Keratinocyte (primary cell): ENCODE measurements around the gene SSMEM1. TPM values are rescaled to one million over a fixed set of nuclear protein-coding genes. Genes with fewer than 3 reads are reported as not detected.

Source experiments
- DNase-seq: peaks from one replicate; pipeline ENCODE4 v3.0.0-alpha.2; 2011; ENCODE audit warnings: low read depth, missing footprints, low spot score
- FAIRE-seq: peaks from 2 replicates; lab custom pipeline; 2011; peaks lifted over from hg19 to GRCh38; lab: Jason Lieb, UNC
- H2AFZ ChIP-seq: 2 replicates; pipeline ENCODE4 v1.6.0; 2012; ENCODE audit warnings: low read length, control low read depth, inconsistent platforms; ENCODE audit not compliant: control insufficient read depth
- H3K27ac ChIP-seq: 2 replicates; pipeline ENCODE4 v1.5.1; 2011; ENCODE audit warnings: low read length; ENCODE audit not compliant: control insufficient read depth, insufficient read depth
- H3K27me3 ChIP-seq: 3 replicates; pipeline ENCODE4 v1.6.0; 2011; ENCODE audit warnings: low read length; ENCODE audit not compliant: control insufficient read depth, insufficient read depth; ENCODE audit errors: extremely low read depth
- H3K36me3 ChIP-seq, 2 experiments: 2 replicates in 1 of 2; 3 replicates in 1 of 2; pipeline ENCODE4 v1.5.1; 2011; ENCODE audit warnings: low read length in 2 of 2, mild to moderate bottlenecking in 1 of 2; ENCODE audit not compliant: control insufficient read depth in 2 of 2, insufficient read depth in 2 of 2; ENCODE audit errors: extremely low read depth in 1 of 2
- H3K4me1 ChIP-seq: 3 replicates; pipeline ENCODE4 v1.5.1; 2011; ENCODE audit warnings: low read length; ENCODE audit not compliant: control insufficient read depth, insufficient read depth; ENCODE audit errors: extremely low read depth
- H3K4me2 ChIP-seq: 3 replicates; pipeline ENCODE4 v1.6.0; 2011; ENCODE audit warnings: low read depth, low read length; ENCODE audit not compliant: control insufficient read depth, insufficient read depth; ENCODE audit errors: extremely low read depth
- H3K4me3 ChIP-seq, 3 experiments: fragments of 200-600 bp in 1 of 3; sonication (generic) in 1 of 3; 2 replicates in 2 of 3; 3 replicates in 1 of 3; pipeline ENCODE4 v1.5.1; 2011 to 2016; ENCODE audit warnings: low read length in 3 of 3, mild to moderate bottlenecking in 3 of 3, control low read depth in 2 of 3, inconsistent platforms in 1 of 3, low read depth in 1 of 3, mixed read lengths in 1 of 3, mixed run types in 1 of 3, moderate library complexity in 1 of 3; ENCODE audit not compliant: control insufficient read depth in 2 of 3, insufficient read depth in 2 of 3; ENCODE audit errors: extremely low read depth in 1 of 3
- H3K79me2 ChIP-seq: 2 replicates; pipeline ENCODE4 v1.6.0; 2012; ENCODE audit warnings: low read length; ENCODE audit not compliant: control insufficient read depth, insufficient read depth
- H3K9ac ChIP-seq: 3 replicates; pipeline ENCODE4 v1.6.0; 2011; ENCODE audit warnings: low read length; ENCODE audit not compliant: control insufficient read depth, insufficient read depth; ENCODE audit errors: extremely low read depth
- H3K9me1 ChIP-seq: 3 replicates; pipeline ENCODE4 v1.6.0; 2011; ENCODE audit warnings: low read length; ENCODE audit not compliant: control insufficient read depth, insufficient read depth; ENCODE audit errors: extremely low read depth
- H3K9me3 ChIP-seq: 2 replicates; pipeline ENCODE4 v1.5.1; 2012; ENCODE audit warnings: low read depth, low read length; ENCODE audit not compliant: control insufficient read depth
- H4K20me1 ChIP-seq: 3 replicates; pipeline ENCODE4 v1.6.0; 2011; ENCODE audit warnings: low read length; ENCODE audit not compliant: control insufficient read depth, insufficient read depth; ENCODE audit errors: extremely low read depth
- EZH2 ChIP-seq: IDR thresholded peaks from one replicate; pipeline ENCODE4 v1.6.1; 2012; ENCODE audit warnings: inconsistent platforms, mild to moderate bottlenecking, low read length, moderate library complexity
- dilution Hi-C: fragments of 300-500 bp; cut with MboI; formaldehyde crosslinking; loops from one replicate; pipeline ENCODE4 v1.7.0; 2020; ENCODE audit warnings: low sequenced_read_pairs; ENCODE audit not compliant: extremely low pct_ligation_motif_present
- polyA plus RNA-seq, 5 experiments: library from polyadenylated mRNA; depleted of rRNA in 3 of 5; stranded (reverse) in 3 of 5; stranded (forward) in 1 of 5; unstranded in 1 of 5; fragments of >200 nt; gene quantifications; 1 replicate in 1 of 5; 2 replicates in 3 of 5; 3 replicates in 1 of 5; pipeline versions ENCODE4 v1.2.1 to v1.2.3, GENCODE V29; 2011 to 2012; ENCODE audit warnings: missing spikeins in 2 of 5, low read depth in 1 of 5, low replicate concordance in 1 of 5
- TF ChIP-seq, protein P1 (sequence below), 3 experiments: IDR thresholded peaks in 1 of 3; conservative IDR thresholded peaks in 1 of 3; optimal IDR thresholded peaks in 1 of 3; 2 replicates in 2 of 3; 3 replicates in 1 of 3; pipeline versions ENCODE3 to v1.5.1; 2011; ENCODE audit warnings: low read length in 3 of 3, mild to moderate bottlenecking in 3 of 3, moderate library complexity in 2 of 3, control low read depth in 1 of 3, inconsistent platforms in 1 of 3; ENCODE audit not compliant: insufficient read depth in 2 of 3; ENCODE audit errors: extremely low read depth in 1 of 3

Gene SSMEM1
- polyA plus RNA-seq, 1 donor (not counting 4 experiments of a cell fraction or from before 2014, with no cell fraction given), result not detected

DNA sequence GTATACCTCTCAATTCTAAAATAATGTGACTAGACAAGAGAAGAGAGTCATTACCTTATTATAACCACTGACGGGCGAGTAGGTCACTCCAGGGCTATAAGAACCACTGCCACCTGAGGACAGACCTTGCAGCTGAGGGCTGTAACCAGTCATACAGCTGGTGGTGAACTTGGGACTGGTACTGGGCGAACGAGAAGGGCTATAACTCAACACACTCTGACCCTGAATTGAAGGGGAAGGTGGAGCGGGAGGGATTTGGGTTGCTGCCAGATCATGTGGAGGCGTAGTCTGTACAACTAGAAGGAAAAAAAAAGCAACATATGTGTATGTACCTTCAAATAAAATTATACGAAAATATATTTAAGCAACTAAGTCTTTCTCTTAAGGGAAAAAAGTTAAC is 5.9 kb upstream of the SSMEM1 start:
- no peak for FAIRE-seq

DNA sequence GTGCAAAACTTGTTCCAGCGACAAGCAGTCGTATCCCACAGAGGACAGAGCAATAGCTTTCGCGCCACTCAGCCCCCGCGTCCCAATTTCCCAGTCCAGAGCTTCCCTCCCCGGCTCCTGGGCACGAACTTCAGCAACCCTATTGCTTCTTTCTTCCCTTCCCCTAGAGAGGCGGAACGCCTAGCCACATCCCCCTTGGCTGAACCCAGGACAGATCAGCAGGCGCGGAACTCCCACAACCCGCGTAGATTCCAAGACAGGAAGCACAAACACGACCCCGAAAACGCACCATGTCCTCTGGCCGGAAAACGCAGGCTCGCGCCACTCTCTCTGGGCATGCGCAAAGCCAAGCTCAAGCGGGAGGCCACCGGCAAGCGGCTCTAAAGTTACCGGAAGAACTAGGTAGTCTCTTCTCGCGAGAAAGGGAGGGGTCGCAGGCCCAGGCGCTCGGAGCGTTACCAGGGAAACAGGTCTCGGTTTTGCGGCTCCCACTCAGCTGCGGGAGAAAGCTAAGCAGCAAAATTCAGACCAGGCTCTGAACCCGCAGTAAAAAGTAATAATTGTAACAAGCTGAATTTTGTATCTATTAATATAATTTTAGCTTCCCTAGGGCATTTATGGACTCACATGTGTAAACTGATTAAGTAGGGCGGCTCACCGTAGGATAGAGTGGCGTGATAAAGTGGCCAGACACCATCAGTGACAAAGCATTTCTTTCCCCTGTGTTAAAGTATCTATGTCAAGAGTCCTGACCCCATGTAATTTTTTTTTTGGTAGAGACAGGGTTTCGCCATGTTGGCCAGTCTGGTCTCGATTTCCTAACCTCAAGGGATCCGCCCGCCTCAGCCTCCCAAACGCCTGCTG is 2.3 kb upstream of the SSMEM1 start, which contains the start of gene TMEM209:
TMEM209 (minus strand) TSS at position 323 of the 864 bp plus-strand sequence; CDS start at position 292, 31 bp downstream.
- peaks cover 15% of the 10 kb centered on the region for H3K79me2 ChIP-seq
- no peaks in the 10 kb centered on the region for H3K27me3 ChIP-seq
- dilution Hi-C loops, result no loop called here
- H3K4me2 ChIP-seq, result peak within 1 kb of the TSS; percentile 77
- FAIRE-seq (peak; percentile 77), DNase-seq (peak; percentile 87)
- H4K20me1 ChIP-seq, result no peaks in the 10 kb centered on the region
- peak within 1 kb of the TSS; percentile 76 to 97 (median 90) for H3K4me3 ChIP-seq
- no peaks in the 10 kb centered on the region for H3K9me3 ChIP-seq
- H3K27ac ChIP-seq, result peak within 1 kb of the TSS; percentile 94
- H3K36me3 ChIP-seq, result peaks cover 4 to 10% of the 10 kb centered on the region in 2 experiments
- peaks cover 7% of the 10 kb centered on the region for H3K4me1 ChIP-seq
- TF ChIP-seq, protein P1, sequence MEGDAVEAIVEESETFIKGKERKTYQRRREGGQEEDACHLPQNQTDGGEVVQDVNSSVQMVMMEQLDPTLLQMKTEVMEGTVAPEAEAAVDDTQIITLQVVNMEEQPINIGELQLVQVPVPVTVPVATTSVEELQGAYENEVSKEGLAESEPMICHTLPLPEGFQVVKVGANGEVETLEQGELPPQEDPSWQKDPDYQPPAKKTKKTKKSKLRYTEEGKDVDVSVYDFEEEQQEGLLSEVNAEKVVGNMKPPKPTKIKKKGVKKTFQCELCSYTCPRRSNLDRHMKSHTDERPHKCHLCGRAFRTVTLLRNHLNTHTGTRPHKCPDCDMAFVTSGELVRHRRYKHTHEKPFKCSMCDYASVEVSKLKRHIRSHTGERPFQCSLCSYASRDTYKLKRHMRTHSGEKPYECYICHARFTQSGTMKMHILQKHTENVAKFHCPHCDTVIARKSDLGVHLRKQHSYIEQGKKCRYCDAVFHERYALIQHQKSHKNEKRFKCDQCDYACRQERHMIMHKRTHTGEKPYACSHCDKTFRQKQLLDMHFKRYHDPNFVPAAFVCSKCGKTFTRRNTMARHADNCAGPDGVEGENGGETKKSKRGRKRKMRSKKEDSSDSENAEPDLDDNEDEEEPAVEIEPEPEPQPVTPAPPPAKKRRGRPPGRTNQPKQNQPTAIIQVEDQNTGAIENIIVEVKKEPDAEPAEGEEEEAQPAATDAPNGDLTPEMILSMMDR (optimal IDR thresholded peaks at IDR 0.05 in 1 of 3, IDR thresholded peaks at IDR 0.05 in 1 of 3, conservative IDR thresholded peaks at IDR 0.05 in 1 of 3; ENCODE audit: extremely low read depth in 1 of 3, insufficient read depth in 2 of 3, low read length in 3 of 3), result no peak
- no peak for TF ChIP-seq EZH2
- H2AFZ ChIP-seq, result peak within 1 kb of the TSS; percentile 98
- H3K9ac ChIP-seq, result peak within 1 kb of the TSS; percentile 98
- H3K9me1 ChIP-seq, result no peaks in the 10 kb centered on the region

More for the DNA sequence above, 5.9 kb upstream of the SSMEM1 start:
- dilution Hi-C loops, result no loop called here
- DNase-seq, result no peak
- H2AFZ ChIP-seq, result no peak overlapping the region
- H3K27ac ChIP-seq, result no peak overlapping the region
- no peaks in the 10 kb centered on the region for H3K9me1 ChIP-seq
- no peak overlapping the region for H3K4me3 ChIP-seq
- no peaks in the 10 kb centered on the region for H3K9me3 ChIP-seq
- peaks cover 15% of the 10 kb centered on the region for H3K79me2 ChIP-seq
- no peak overlapping the region for H3K9ac ChIP-seq
- H3K4me2 ChIP-seq, result no peak overlapping the region
- no peaks in the 10 kb centered on the region for H3K27me3 ChIP-seq
- no peak for TF ChIP-seq EZH2
- TF ChIP-seq, protein P1 (optimal IDR thresholded peaks at IDR 0.05 in 1 of 3, IDR thresholded peaks at IDR 0.05 in 1 of 3, conservative IDR thresholded peaks at IDR 0.05 in 1 of 3; ENCODE audit: extremely low read depth in 1 of 3, insufficient read depth in 2 of 3, low read length in 3 of 3), result no peak
- no peaks in the 10 kb centered on the region for H4K20me1 ChIP-seq
- H3K36me3 ChIP-seq, result peaks cover 7 to 10% of the 10 kb centered on the region in 2 experiments
- peaks cover 4% of the 10 kb centered on the region for H3K4me1 ChIP-seq
